ENCODE measurements around the gene AGPAT1. TPM values are rescaled to one million over a fixed set of nuclear protein-coding genes. Genes with fewer than 3 reads are reported as not detected.
"Not testable (repeated sequence)": the region's sequence is repeated elsewhere in the genome, so short reads cannot be mapped to it uniquely, and the experiment has no call there.

Gene AGPAT1
- total RNA-seq, 1 donor = 19.2 TPM

- Histone ChIP-seq H4K20me1 (ENCODE audit: insufficient read depth, low read length) (no peaks in the 10 kb centered on the region), H3K36me3 (ENCODE audit: insufficient read depth, low read length) (no peaks in the 10 kb centered on the region), H3K79me2 (ENCODE audit: insufficient read depth, low read length) (no peaks in the 10 kb centered on the region), H3K27me3 (ENCODE audit: insufficient read depth, low read length) (peaks cover 7% of the 10 kb centered on the region), H3K27ac (ENCODE audit: low read depth, low read length) (no peak overlapping the region), H2AFZ (ENCODE audit: low read length) (no peak overlapping the region), H3K4me1 (ENCODE audit: insufficient read depth, low read length) (no peaks in the 10 kb centered on the region), H3K4me3 (ENCODE audit: insufficient read depth, low read length) (no peak overlapping the region), H3K9me3 (ENCODE audit: low read depth, low read length) (no peaks in the 10 kb centered on the region), H3K4me2 (ENCODE audit: insufficient read depth, low read length) (no peak overlapping the region)
- no peak for TF ChIP-seq CTCF (IDR thresholded peaks at IDR 0.05; ENCODE audit: extremely low read depth, low read depth, low read length)
- peak; percentile 6 for DNase-seq (ENCODE audit: insufficient read length, low spot score, missing footprints)
Observed at GRCh38 chr6:32212076-32212760, 36.3 kb upstream of the AGPAT1 start.

GRCh38 chr6:32211432-32211831, 35.5 kb upstream of the AGPAT1 start:
- H3K79me2 ChIP-seq (ENCODE audit: insufficient read depth, low read length) = not testable (repeated sequence)

GRCh38 chr6:32210191-32210601, 34.3 kb upstream of the AGPAT1 start:
- Histone ChIP-seq H3K27me3 (ENCODE audit: insufficient read depth, low read length) (peaks cover 7% of the 10 kb centered on the region), H3K79me2 (ENCODE audit: insufficient read depth, low read length) (no peaks in the 10 kb centered on the region), H3K27ac (ENCODE audit: low read depth, low read length) (no peak overlapping the region), H3K36me3 (ENCODE audit: insufficient read depth, low read length) (no peaks in the 10 kb centered on the region), H3K9me3 (ENCODE audit: low read depth, low read length) (no peaks in the 10 kb centered on the region), H4K20me1 (ENCODE audit: insufficient read depth, low read length) (no peaks in the 10 kb centered on the region), H3K4me2 (ENCODE audit: insufficient read depth, low read length) (no peak overlapping the region), H2AFZ (ENCODE audit: low read length) (no peak overlapping the region), H3K4me3 (ENCODE audit: insufficient read depth, low read length) (no peak overlapping the region), H3K4me1 (ENCODE audit: insufficient read depth, low read length) (no peaks in the 10 kb centered on the region)
- no peak for TF ChIP-seq CTCF (IDR thresholded peaks at IDR 0.05; ENCODE audit: extremely low read depth, low read depth, low read length)
- no peak for DNase-seq (ENCODE audit: insufficient read length, low spot score, missing footprints)

More at GRCh38 chr6:32211432-32211831, 35.5 kb upstream of the AGPAT1 start:
- H3K4me3 ChIP-seq (ENCODE audit: insufficient read depth, low read length); H3K4me1 ChIP-seq (ENCODE audit: insufficient read depth, low read length); H3K9me3 ChIP-seq (ENCODE audit: low read depth, low read length); H3K36me3 ChIP-seq (ENCODE audit: insufficient read depth, low read length); H3K27ac ChIP-seq (ENCODE audit: low read depth, low read length); H3K4me2 ChIP-seq (ENCODE audit: insufficient read depth, low read length); H4K20me1 ChIP-seq (ENCODE audit: insufficient read depth, low read length); H3K27me3 ChIP-seq (ENCODE audit: insufficient read depth, low read length); H2AFZ ChIP-seq (ENCODE audit: low read length): not testable (repeated sequence)
- DNase-seq (ENCODE audit: insufficient read length, low spot score, missing footprints) = peak; percentile 14

DNA sequence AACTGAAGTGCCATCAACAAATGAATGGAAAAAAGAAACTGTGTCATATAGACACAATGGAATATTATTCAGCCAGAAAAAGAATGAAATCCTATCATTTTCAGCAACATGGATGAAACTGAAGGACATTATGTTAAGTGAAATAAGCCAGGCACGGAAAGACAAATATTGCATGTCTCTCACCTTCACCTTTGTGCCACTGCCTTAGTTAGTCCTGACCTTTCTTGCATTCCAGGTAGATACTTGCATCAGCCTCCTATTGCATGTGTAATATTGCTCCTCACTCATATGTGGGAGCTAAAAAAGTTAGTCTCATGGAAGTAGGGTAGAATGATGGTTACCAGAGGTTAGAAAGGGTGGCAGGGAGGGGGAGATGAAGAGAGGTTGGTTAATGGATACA, 33.1 kb upstream of the AGPAT1 start:
- DNase-seq (ENCODE audit: insufficient read length, low spot score, missing footprints) = no peak
- Histone ChIP-seq H3K27me3 (ENCODE audit: insufficient read depth, low read length) (peaks cover 7% of the 10 kb centered on the region), H3K4me1 (ENCODE audit: insufficient read depth, low read length) (no peaks in the 10 kb centered on the region), H3K4me3 (ENCODE audit: insufficient read depth, low read length) (no peak overlapping the region), H3K27ac (ENCODE audit: low read depth, low read length) (no peak overlapping the region), H3K36me3 (ENCODE audit: insufficient read depth, low read length) (no peaks in the 10 kb centered on the region), H4K20me1 (ENCODE audit: insufficient read depth, low read length) (no peaks in the 10 kb centered on the region), H3K9me3 (ENCODE audit: low read depth, low read length) (no peaks in the 10 kb centered on the region), H3K79me2 (ENCODE audit: insufficient read depth, low read length) (no peaks in the 10 kb centered on the region), H3K4me2 (ENCODE audit: insufficient read depth, low read length) (no peak overlapping the region), H2AFZ (ENCODE audit: low read length) (no peak overlapping the region)
- TF ChIP-seq CTCF (IDR thresholded peaks at IDR 0.05; ENCODE audit: extremely low read depth, low read depth, low read length) = no peak

All from osteoblast (primary cell).